Loucy (cell line): ENCODE results near the gene MARK4.

Experiments used
- EZH2phosphoT487 ChIP-seq: fragments of 200-600 bp; IDR thresholded peaks from 2 replicates; pipeline ENCODE4 v1.6.1; 2018; ENCODE audit warnings: antibody characterized with exemption, mild to moderate bottlenecking, moderate library complexity, borderline replicate concordance
- TF ChIP-seq, protein P1 (sequence below): fragments of 200-600 bp; sonication (generic); conservative IDR thresholded peaks from 2 replicates; pipeline ENCODE4 v1.5.1; 2014; ENCODE audit warnings: mild to moderate bottlenecking, antibody characterized with exemption, low read length

DNA sequence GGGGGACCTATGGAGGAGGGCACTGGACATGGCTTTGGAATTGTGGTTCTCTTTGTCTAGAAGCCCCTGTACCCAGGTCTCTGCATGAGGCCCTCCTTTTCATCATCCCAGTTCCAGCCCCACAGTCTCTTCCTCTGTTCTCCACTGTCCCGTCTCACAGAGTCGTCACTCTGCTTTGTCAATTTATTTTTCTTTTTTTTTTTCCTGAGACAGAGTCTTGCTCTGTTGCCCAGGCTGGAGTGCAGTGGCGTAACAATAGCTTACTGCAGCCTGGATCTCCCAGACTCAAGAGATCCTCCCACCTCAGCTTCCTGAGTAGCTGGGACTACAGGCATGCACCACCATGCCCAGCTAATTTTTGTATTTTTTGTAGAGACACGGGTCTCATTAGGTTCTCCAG, 5.2 kb upstream of the MARK4 start:
- TF ChIP-seq, protein P1, sequence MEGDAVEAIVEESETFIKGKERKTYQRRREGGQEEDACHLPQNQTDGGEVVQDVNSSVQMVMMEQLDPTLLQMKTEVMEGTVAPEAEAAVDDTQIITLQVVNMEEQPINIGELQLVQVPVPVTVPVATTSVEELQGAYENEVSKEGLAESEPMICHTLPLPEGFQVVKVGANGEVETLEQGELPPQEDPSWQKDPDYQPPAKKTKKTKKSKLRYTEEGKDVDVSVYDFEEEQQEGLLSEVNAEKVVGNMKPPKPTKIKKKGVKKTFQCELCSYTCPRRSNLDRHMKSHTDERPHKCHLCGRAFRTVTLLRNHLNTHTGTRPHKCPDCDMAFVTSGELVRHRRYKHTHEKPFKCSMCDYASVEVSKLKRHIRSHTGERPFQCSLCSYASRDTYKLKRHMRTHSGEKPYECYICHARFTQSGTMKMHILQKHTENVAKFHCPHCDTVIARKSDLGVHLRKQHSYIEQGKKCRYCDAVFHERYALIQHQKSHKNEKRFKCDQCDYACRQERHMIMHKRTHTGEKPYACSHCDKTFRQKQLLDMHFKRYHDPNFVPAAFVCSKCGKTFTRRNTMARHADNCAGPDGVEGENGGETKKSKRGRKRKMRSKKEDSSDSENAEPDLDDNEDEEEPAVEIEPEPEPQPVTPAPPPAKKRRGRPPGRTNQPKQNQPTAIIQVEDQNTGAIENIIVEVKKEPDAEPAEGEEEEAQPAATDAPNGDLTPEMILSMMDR = no peak
- TF ChIP-seq EZH2phosphoT487 = no peak
